ENCODE results near the gene ALKBH4.

DNA sequence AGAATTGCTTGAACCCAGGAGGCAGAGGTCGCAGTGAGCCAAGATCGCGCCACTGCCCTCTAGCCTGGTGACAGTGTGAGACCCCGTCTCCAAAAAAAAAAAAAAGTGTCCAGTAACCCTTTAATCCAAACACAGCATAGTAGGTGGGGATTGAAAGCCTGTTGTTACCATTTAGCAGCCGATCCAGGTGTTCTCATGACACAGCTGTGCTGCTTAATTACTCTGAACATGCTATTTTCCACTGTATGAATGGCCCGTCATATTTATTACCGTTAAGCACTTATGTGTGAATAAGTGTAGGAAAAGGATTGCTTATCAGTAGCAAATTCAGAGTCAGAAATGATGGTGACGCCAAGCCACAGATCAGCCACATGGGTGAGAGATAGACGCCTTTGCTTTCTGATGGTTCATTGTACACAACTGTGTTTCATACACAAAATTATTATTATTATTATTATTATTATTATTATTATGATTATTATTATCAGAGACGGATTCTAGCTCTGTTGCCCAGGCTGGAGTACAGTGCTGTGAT, 42.9 kb downstream of the ALKBH4 start:
- TF ChIP-seq, protein P1, sequence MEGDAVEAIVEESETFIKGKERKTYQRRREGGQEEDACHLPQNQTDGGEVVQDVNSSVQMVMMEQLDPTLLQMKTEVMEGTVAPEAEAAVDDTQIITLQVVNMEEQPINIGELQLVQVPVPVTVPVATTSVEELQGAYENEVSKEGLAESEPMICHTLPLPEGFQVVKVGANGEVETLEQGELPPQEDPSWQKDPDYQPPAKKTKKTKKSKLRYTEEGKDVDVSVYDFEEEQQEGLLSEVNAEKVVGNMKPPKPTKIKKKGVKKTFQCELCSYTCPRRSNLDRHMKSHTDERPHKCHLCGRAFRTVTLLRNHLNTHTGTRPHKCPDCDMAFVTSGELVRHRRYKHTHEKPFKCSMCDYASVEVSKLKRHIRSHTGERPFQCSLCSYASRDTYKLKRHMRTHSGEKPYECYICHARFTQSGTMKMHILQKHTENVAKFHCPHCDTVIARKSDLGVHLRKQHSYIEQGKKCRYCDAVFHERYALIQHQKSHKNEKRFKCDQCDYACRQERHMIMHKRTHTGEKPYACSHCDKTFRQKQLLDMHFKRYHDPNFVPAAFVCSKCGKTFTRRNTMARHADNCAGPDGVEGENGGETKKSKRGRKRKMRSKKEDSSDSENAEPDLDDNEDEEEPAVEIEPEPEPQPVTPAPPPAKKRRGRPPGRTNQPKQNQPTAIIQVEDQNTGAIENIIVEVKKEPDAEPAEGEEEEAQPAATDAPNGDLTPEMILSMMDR (IDR thresholded peaks at IDR 0.05; ENCODE audit: borderline replicate concordance, extremely low read depth, low read length, poor library complexity, severe bottlenecking), result no peak
- no peak for TF ChIP-seq EZH2 (IDR thresholded peaks at IDR 0.05; ENCODE audit: borderline replicate concordance, low read depth, low read length, severe bottlenecking)

All from DND-41 (cell line).